ENCODE data around the gene TAS1R1. TPM values are rescaled to one million over a fixed set of nuclear protein-coding genes. Genes with fewer than 3 reads are reported as not detected.

Gene TAS1R1
- total and polyA plus RNA-seq, 9 of the 15 experiments (the other 6 are each of a cell fraction or from before 2014, with no cell fraction given): 0.06 TPM; not detected in 8

DNA sequence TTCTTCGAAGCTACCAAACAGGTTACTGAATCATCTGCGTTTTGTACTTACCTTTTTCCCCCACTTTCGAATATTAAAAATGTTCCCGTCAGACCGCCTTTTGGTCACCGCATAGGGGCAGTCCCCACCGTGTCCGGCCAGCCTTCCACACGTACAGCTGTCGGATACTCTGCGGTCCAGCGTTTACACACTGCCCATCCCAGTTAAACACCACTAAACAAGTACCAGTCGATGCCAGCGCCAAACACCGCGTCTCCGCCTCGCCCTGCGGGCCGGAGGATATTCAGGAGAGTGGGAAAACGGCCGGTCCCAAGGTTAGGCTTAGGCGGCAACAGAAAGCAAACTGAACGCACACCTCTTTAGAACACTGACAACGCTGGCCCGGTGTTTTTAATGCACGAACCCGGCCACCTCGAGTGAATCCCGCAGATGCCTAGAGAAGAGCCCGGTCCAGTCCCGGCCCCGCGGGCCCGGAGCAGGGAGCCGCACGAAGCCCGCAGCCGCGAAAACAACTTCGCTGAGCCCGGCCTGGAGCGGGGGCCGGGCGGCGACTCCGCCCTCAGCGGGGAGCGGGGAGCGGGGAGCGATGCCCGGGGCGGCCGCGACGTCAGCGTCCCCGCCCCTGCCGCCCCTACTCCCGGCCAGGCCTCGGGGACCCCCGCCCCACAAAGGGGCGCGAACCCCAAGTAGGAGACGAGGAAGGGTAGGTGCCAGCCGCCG is 57.7 kb downstream of the TAS1R1 start:
- intact Hi-C loops (cut with micrococcal nuclease): loop anchor here (1.0 to 2.0 kb wide), 2 partner anchors 12 to 14 kb away; no protein-coding TSS in a partner anchor
- peak in 2 of 4 experiments; percentile 71 to 87 for DNase-seq (ENCODE audit: extremely low read depth in 1 of 4, low spot score in 3 of 4)
- peak; percentile 66 for ATAC-seq
- WGBS (ENCODE audit: insufficient coverage, low coverage, missing lambda C conversion rate): 1% methylated on average over 43 of the region's 67 CpGs
- Histone ChIP-seq H3K9me3 (replicated peaks; ENCODE audit: control insufficient read depth, insufficient read depth, low read depth, low read length) (no peaks in the 10 kb centered on the region), H4K20me1 (replicated peaks; ENCODE audit: control insufficient read depth, insufficient read depth, low read length) (peaks cover 14% of the 10 kb centered on the region), H3K27me3 (ENCODE audit: control insufficient read depth in 2 of 2, insufficient read depth in 2 of 2, low read length in 2 of 2) (no peaks in the 10 kb centered on the region), H3K4me1 (replicated peaks in 1 of 2; ENCODE audit: control insufficient read depth in 2 of 2, insufficient read depth in 2 of 2, low read length in 2 of 2) (peaks cover 21 to 47% of the 10 kb centered on the region in 2 experiments), H2AFZ (ENCODE audit: low read depth, low read length) (peak overlapping the region; percentile 81), H3K27ac (ENCODE audit: extremely low read depth, low read depth, low read length) (peak overlapping the region; percentile 94), H3K79me2 (ENCODE audit: control insufficient read depth, insufficient read depth, low read length) (peaks cover 57% of the 10 kb centered on the region), H3K9ac (ENCODE audit: insufficient read depth in 1 of 2, low read depth in 2 of 2, low read length in 2 of 2) (peak overlapping the region; percentile 87 to 99), H3K9me1 (ENCODE audit: control insufficient read depth, insufficient read depth, low read length) (no peaks in the 10 kb centered on the region), H3K4me3 (peak overlapping the region; percentile 91), H3K4me2 (ENCODE audit: insufficient read depth, low read length) (peak overlapping the region; percentile 98), H3K36me3 (ENCODE audit: control insufficient read depth, insufficient read depth, low read length) (peaks cover 17% of the 10 kb centered on the region; the same call in 2 of the 3 replicates)
- ChIA-PET CTCF (ENCODE audit: low intra/inter-chr PET ratio) (no interaction called here), POLR2A (interaction anchor here (0.5 to 2.2 kb wide), 12 partner anchors 7 to 43 kb away, joined by 3 to 12 read pairs (median 4); partner anchors contain the start of genes KLHL21, THAP3 and ZBTB48)
- no peak for FAIRE-seq
- TSS peak; percentile 79 for BruUV-seq (replicated peaks)
- in situ Hi-C loops (cut with MboI): no loop called here
- TF ChIP-seq, protein P1, sequence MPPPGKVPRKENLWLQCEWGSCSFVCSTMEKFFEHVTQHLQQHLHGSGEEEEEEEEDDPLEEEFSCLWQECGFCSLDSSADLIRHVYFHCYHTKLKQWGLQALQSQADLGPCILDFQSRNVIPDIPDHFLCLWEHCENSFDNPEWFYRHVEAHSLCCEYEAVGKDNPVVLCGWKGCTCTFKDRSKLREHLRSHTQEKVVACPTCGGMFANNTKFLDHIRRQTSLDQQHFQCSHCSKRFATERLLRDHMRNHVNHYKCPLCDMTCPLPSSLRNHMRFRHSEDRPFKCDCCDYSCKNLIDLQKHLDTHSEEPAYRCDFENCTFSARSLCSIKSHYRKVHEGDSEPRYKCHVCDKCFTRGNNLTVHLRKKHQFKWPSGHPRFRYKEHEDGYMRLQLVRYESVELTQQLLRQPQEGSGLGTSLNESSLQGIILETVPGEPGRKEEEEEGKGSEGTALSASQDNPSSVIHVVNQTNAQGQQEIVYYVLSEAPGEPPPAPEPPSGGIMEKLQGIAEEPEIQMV (tag; conservative IDR thresholded peaks at IDR 0.05; ENCODE audit: low read depth): no peak
- TF ChIP-seq TBL1XR1 (IDR thresholded peaks at IDR 0.05; ENCODE audit: low read length in 2 of 2) (no peak), POLR3G (IDR thresholded peaks at IDR 0.05; ENCODE audit: extremely low read depth, insufficient read length, insufficient replicate concordance) (no peak), COPS2 (conservative IDR thresholded peaks at IDR 0.05) (no peak), JUND (IDR thresholded peaks at IDR 0.05; ENCODE audit: borderline replicate concordance, low read depth, low read length) (no peak), JUND (tag; IDR thresholded peaks at IDR 0.05; ENCODE audit: borderline replicate concordance, low read depth, low read length) (no peak), SNRNP70 (optimal IDR thresholded peaks at IDR 0.05; ENCODE audit: low read depth, low read length) (no peak)
- TF ChIP-seq, protein P2, sequence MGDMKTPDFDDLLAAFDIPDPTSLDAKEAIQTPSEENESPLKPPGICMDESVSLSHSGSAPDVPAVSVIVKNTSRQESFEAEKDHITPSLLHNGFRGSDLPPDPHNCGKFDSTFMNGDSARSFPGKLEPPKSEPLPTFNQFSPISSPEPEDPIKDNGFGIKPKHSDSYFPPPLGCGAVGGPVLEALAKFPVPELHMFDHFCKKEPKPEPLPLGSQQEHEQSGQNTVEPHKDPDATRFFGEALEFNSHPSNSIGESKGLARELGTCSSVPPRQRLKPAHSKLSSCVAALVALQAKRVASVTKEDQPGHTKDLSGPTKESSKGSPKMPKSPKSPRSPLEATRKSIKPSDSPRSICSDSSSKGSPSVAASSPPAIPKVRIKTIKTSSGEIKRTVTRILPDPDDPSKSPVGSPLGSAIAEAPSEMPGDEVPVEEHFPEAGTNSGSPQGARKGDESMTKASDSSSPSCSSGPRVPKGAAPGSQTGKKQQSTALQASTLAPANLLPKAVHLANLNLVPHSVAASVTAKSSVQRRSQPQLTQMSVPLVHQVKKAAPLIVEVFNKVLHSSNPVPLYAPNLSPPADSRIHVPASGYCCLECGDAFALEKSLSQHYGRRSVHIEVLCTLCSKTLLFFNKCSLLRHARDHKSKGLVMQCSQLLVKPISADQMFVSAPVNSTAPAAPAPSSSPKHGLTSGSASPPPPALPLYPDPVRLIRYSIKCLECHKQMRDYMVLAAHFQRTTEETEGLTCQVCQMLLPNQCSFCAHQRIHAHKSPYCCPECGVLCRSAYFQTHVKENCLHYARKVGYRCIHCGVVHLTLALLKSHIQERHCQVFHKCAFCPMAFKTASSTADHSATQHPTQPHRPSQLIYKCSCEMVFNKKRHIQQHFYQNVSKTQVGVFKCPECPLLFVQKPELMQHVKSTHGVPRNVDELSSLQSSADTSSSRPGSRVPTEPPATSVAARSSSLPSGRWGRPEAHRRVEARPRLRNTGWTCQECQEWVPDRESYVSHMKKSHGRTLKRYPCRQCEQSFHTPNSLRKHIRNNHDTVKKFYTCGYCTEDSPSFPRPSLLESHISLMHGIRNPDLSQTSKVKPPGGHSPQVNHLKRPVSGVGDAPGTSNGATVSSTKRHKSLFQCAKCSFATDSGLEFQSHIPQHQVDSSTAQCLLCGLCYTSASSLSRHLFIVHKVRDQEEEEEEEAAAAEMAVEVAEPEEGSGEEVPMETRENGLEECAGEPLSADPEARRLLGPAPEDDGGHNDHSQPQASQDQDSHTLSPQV (IDR thresholded peaks at IDR 0.05): 0 out of 2 replicates have a peak, but pooled peaks have one; percentile 14
- TF ChIP-seq, protein P3, sequence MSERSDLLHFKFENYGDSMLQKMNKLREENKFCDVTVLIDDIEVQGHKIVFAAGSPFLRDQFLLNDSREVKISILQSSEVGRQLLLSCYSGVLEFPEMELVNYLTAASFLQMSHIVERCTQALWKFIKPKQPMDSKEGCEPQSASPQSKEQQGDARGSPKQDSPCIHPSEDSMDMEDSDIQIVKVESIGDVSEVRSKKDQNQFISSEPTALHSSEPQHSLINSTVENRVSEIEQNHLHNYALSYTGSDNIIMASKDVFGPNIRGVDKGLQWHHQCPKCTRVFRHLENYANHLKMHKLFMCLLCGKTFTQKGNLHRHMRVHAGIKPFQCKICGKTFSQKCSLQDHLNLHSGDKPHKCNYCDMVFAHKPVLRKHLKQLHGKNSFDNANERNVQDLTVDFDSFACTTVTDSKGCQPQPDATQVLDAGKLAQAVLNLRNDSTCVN (CRISPR knock-in tag; IDR thresholded peaks at IDR 0.05): no peak
